Fibroblast of mammary gland (primary cell): ENCODE measurements around the gene GRIN2C.

Source experiments
- DNase-seq: peaks from one replicate; pipeline ENCODE4 v3.0.0-alpha.2; 2010; ENCODE audit warnings: low read depth
- H3K4me3 ChIP-seq: 2 replicates; pipeline ENCODE4 v1.5.1; 2011; ENCODE audit warnings: low read depth, mild to moderate bottlenecking, low read length, moderate library complexity; ENCODE audit not compliant: control insufficient read depth
- CTCF ChIP-seq: conservative IDR thresholded peaks from 2 replicates; pipeline ENCODE4 v1.5.1; 2011; ENCODE audit warnings: low read depth, low read length, inconsistent platforms; ENCODE audit not compliant: control insufficient read depth, insufficient read depth

Gene GRIN2C

DNA sequence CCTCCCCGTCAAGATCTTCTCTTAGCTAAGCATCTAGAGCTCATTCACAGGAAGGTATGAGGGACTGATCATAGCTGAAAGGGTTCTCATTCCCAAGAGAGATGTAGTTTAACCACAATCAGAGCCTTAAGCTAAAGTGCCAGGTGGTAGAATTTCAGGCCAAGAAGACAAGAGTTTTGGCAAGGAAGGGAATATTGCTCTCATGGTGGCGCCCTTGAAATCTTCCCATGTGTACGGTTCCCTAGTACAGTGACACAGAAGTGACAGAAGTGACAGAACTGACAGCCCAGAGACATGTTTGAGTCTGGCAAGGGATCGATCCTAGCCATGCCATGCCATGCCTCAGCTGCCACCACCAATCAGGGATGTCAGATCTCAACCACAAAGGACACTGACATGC, 2.5 kb downstream of the GRIN2C start:
- no peak overlapping the region for H3K4me3 ChIP-seq
- no peak for TF ChIP-seq CTCF
- DNase-seq = no peak

GRCh38 chr17:74856112-74856511, 3.6 kb downstream of the GRIN2C start:
- no peak overlapping the region for H3K4me3 ChIP-seq
- TF ChIP-seq CTCF = no peak
- DNase-seq = no peak

GRCh38 chr17:74855323-74855722, 4.4 kb downstream of the GRIN2C start:
- DNase-seq = no peak
- no peak overlapping the region for H3K4me3 ChIP-seq
- TF ChIP-seq CTCF = no peak

DNA sequence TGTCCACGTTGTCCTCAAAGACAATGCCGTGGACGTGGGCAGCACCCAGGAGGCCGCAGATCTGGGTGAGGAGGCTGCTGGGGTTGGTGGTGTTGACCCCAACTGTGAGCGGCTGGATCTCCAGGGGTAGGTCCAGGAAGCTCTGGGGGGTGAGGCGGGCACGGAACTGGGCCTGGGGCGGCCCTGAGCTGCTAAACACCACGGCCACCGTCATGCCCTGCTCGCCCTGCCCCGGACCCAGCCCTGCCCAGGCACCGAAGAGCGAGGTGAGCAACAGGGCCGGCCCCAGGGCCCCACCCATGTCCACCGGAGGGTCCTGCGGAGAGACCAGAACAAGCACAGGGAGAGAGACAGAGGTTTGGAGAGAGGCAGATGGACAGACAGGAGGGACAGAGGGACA, 4.9 kb downstream of the GRIN2C start:
- no peak overlapping the region for H3K4me3 ChIP-seq
- DNase-seq = no peak
- no peak for TF ChIP-seq CTCF

DNA sequence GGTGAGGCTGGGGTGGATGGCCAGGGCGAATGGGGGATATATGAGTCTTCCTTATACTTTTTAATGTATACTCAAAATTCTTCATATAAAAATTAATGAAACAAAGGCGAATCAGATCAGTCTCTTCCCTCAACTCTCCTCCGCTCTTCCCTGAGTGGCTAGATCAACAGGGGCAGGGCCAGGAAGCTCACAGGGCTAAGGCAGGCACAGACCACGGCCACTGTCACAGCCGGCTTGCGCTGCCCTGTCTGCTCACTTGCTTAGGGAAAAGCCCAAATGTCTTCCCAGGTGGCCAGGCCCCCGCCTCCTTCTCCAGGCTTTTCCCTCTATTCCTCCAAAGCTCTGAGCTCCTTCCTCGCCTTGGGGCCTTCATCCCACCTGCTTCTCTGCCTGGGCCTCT, 6.0 kb downstream of the GRIN2C start:
- DNase-seq = no peak
- H3K4me3 ChIP-seq = no peak overlapping the region
- no peak for TF ChIP-seq CTCF

- no peak for DNase-seq
- H3K4me3 ChIP-seq = no peak overlapping the region
- TF ChIP-seq CTCF = no peak
Observed at GRCh38 chr17:74853048-74853397, 6.7 kb downstream of the GRIN2C start.
